GM23338 (cell line): ENCODE results near the gene SEMA4C. TPM values are rescaled to one million over a fixed set of nuclear protein-coding genes. Genes with fewer than 3 reads are reported as not detected.

Experiments used
- ATAC-seq: fragments of 200-7000 bp; cut with Tn5 transposase; 3 replicates; pipeline ENCODE4 v1.9.1; 2020
- DNase-seq: peaks from one replicate; pipeline ENCODE4 v3.0.0-alpha.2; 2015; ENCODE audit warnings: low spot score
- H2AFZ ChIP-seq: fragments of 200-600 bp; sonication (generic); 2 replicates; pipeline ENCODE4 v1.8.0; 2016; ENCODE audit warnings: antibody characterized with exemption, mild to moderate bottlenecking, moderate library complexity
- H3F3A ChIP-seq: fragments of 200-600 bp; sonication (generic); replicated peaks from 2 replicates; pipeline ENCODE4 v1.8.0; 2017; ENCODE audit warnings: antibody characterized with exemption, mixed run types, low read depth
- H3K27ac ChIP-seq: fragments of 200-600 bp; sonication (generic); 2 replicates; pipeline ENCODE4 v1.6.1; 2016; ENCODE audit warnings: low read depth
- H3K27me3 ChIP-seq: fragments of 200-600 bp; sonication (generic); 2 replicates; pipeline ENCODE4 v1.8.0; 2016; ENCODE audit warnings: mild to moderate bottlenecking, mixed run types, moderate library complexity; ENCODE audit not compliant: insufficient read depth
- H3K36me3 ChIP-seq: fragments of 200-600 bp; sonication (generic); 2 replicates; pipeline ENCODE4 v1.8.0; 2016; ENCODE audit warnings: mild to moderate bottlenecking; ENCODE audit not compliant: insufficient read depth
- H3K4me1 ChIP-seq: fragments of 200-600 bp; sonication (generic); 2 replicates; pipeline ENCODE4 v1.8.0; 2016; ENCODE audit warnings: mild to moderate bottlenecking, moderate library complexity; ENCODE audit not compliant: insufficient read depth
- H3K4me2 ChIP-seq: fragments of 200-600 bp; sonication (generic); 2 replicates; pipeline ENCODE4 v1.7.1; 2017; ENCODE audit warnings: mixed run types
- H3K4me3 ChIP-seq: fragments of 200-600 bp; sonication (generic); 2 replicates; pipeline ENCODE4 v1.6.1; 2016; ENCODE audit warnings: mixed run types
- H3K79me2 ChIP-seq: fragments of 200-600 bp; sonication (generic); replicated peaks from 2 replicates; pipeline ENCODE4 v1.8.0; 2017; ENCODE audit warnings: mild to moderate bottlenecking; ENCODE audit not compliant: insufficient read depth
- H3K9me2 ChIP-seq: fragments of 200-600 bp; sonication (generic); 2 replicates; pipeline ENCODE4 v1.8.0; 2017; ENCODE audit not compliant: insufficient read depth
- H4K20me1 ChIP-seq: fragments of 200-600 bp; sonication (generic); replicated peaks from 2 replicates; pipeline ENCODE4 v1.8.0; 2017; ENCODE audit warnings: mild to moderate bottlenecking; ENCODE audit not compliant: insufficient read depth
- H3K27ac Mint-ChIP-seq: 2 replicates; pipeline ENCODE4 v1.8.0; 2020; ENCODE audit warnings: inconsistent platforms, mild to moderate bottlenecking, moderate library complexity, mixed read lengths
- H3K27me3 Mint-ChIP-seq: 3 replicates; pipeline ENCODE4 v1.8.0; 2022; ENCODE audit warnings: low read depth, mild to moderate bottlenecking, moderate library complexity, mixed read lengths, inconsistent platforms; ENCODE audit not compliant: insufficient read depth, poor library complexity
- H3K36me3 Mint-ChIP-seq: 3 replicates; pipeline ENCODE4 v1.8.0; 2021; ENCODE audit warnings: low read depth, mild to moderate bottlenecking, inconsistent platforms, moderate library complexity, mixed read lengths
- H3K4me1 Mint-ChIP-seq: 3 replicates; pipeline ENCODE4 v1.8.0; 2020; ENCODE audit warnings: mild to moderate bottlenecking, inconsistent platforms, mixed read lengths
- H3K4me3 Mint-ChIP-seq: 3 replicates; pipeline ENCODE4 v1.8.0; 2021; ENCODE audit warnings: moderate library complexity, mild to moderate bottlenecking, inconsistent platforms, mixed read lengths
- H3K9me3 Mint-ChIP-seq: 3 replicates; pipeline ENCODE4 v1.8.0; 2020; ENCODE audit warnings: moderate library complexity, mild to moderate bottlenecking, inconsistent platforms, mixed read lengths
- CREB1 ChIP-seq: fragments of 250-450 bp; sonication (Bioruptor Pico); IDR thresholded peaks from 2 replicates; pipeline ENCODE4 v1.5.0; 2020; ENCODE audit warnings: low read depth, mild to moderate bottlenecking, moderate library complexity
- CTCF ChIP-seq, 2 experiments: fragments of 200-600 bp in 1 of 2; sonication (generic) in 1 of 2; conservative IDR thresholded peaks; 2 replicates each; pipeline versions ENCODE4 v1.5.1 to v1.6.1; 2016 to 2017; ENCODE audit warnings: antibody characterized with exemption in 2 of 2, low read depth in 2 of 2, mild to moderate bottlenecking in 2 of 2, moderate library complexity in 1 of 2
- EZH2 ChIP-seq: fragments of 200-600 bp; sonication (generic); IDR thresholded peaks from one replicate; pipeline ENCODE4 v1.8.0; 2017; ENCODE audit warnings: antibody characterized with exemption, mild to moderate bottlenecking, low read depth; ENCODE audit not compliant: unreplicated experiment
- EZH2phosphoT487 ChIP-seq: fragments of 200-600 bp; sonication (generic); IDR thresholded peaks from one replicate; pipeline ENCODE4 v1.8.1; 2018; ENCODE audit warnings: antibody characterized with exemption; ENCODE audit not compliant: unreplicated experiment
- JUNB ChIP-seq: IDR thresholded peaks from one replicate; pipeline ENCODE4 v1.6.1; 2016; ENCODE audit warnings: antibody characterized with exemption; ENCODE audit not compliant: unreplicated experiment
- NANOG ChIP-seq: IDR thresholded peaks from 2 replicates; pipeline ENCODE4 v1.6.1; 2016; ENCODE audit warnings: antibody characterized with exemption, borderline replicate concordance
- POLR2AphosphoS5 ChIP-seq: IDR thresholded peaks from 2 replicates; pipeline ENCODE4 v1.6.1; 2016; ENCODE audit warnings: antibody characterized with exemption, low read depth
- STAT1 ChIP-seq: IDR thresholded peaks from one replicate; pipeline ENCODE4 v1.6.1; 2016; ENCODE audit warnings: antibody characterized with exemption; ENCODE audit not compliant: unreplicated experiment
- ZNF114 ChIP-seq: fragments of 250-450 bp; sonication (Bioruptor Pico); IDR thresholded peaks from 2 replicates; pipeline ENCODE4 v1.5.0; 2020; ENCODE audit warnings: mild to moderate bottlenecking, moderate library complexity
- ZNF331 ChIP-seq: fragments of 250-450 bp; sonication (Bioruptor Pico); IDR thresholded peaks from 2 replicates; pipeline ENCODE4 v1.5.0; 2020; ENCODE audit warnings: low read depth, mild to moderate bottlenecking, moderate library complexity
- polyA plus RNA-seq: library from polyadenylated mRNA; unstranded; fragments of >200 nt; fragmentation: Nextera tagmentation; extraction: Ambion mirVana; gene quantifications from 2 replicates; pipeline ENCODE4 v1.2.1, GENCODE V29; 2016
- total RNA-seq: library from RNA; depleted of rRNA; stranded (reverse); fragments of >200 nt; shearing (Covaris generic); gene quantifications from 2 replicates; pipeline ENCODE4 v1.2.3, GENCODE V29; 2014

Gene SEMA4C
- total and polyA plus RNA-seq, 2 experiments from 2014 or later = 16.8 to 80.7 TPM

GRCh38 chr2:96824079-96824870 is 45.6 kb downstream of the SEMA4C start:
- ATAC-seq (no peak), DNase-seq (no peak)
- no peak overlapping the region for H2AFZ ChIP-seq
- Mint-ChIP-seq H3K27ac (no peak overlapping the region), H3K4me1 (peaks cover 21% of the 10 kb centered on the region), H3K36me3 (peaks cover 65% of the 10 kb centered on the region), H3K9me3 (no peaks in the 10 kb centered on the region), H3K27me3 (peaks cover 3% of the 10 kb centered on the region), H3K4me3 (no peak overlapping the region)
- no peak overlapping the region for H3K27ac ChIP-seq
- H4K20me1 ChIP-seq = peaks cover 33% of the 10 kb centered on the region
- no peak overlapping the region for H3K4me3 ChIP-seq
- peaks cover 1% of the 10 kb centered on the region; the same call in 1 of the 2 replicates for H3K36me3 ChIP-seq
- H3K4me1 ChIP-seq = no peaks in the 10 kb centered on the region; the same call in 1 of the 2 replicates
- H3K4me2 ChIP-seq = no peak overlapping the region
- TF ChIP-seq CREB1 (CRISPR knock-in tag) = no peak
- no peak for TF ChIP-seq STAT1
- no peak for TF ChIP-seq ZNF331 (CRISPR knock-in tag)
- no peaks in the 10 kb centered on the region for H3K27me3 ChIP-seq
- H3F3A ChIP-seq = no peaks in the 10 kb centered on the region
- H3K79me2 ChIP-seq = peaks cover 55% of the 10 kb centered on the region
- H3K9me2 ChIP-seq = no peaks in the 10 kb centered on the region

- Histone ChIP-seq H3K4me3 (no peak overlapping the region), H4K20me1 (peaks cover 41% of the 10 kb centered on the region), H3K79me2 (peaks cover 66% of the 10 kb centered on the region), H3F3A (no peaks in the 10 kb centered on the region), H3K36me3 (no peaks in the 10 kb centered on the region; the same call in 1 of the 2 replicates), H3K4me2 (no peak overlapping the region), H3K27ac (0 out of 2 replicates have a peak overlapping the region, but pooled peaks have one; percentile 39), H3K4me1 (peaks cover 6% of the 10 kb centered on the region), H3K9me2 (no peaks in the 10 kb centered on the region), H2AFZ (no peak overlapping the region), H3K27me3 (no peaks in the 10 kb centered on the region)
- Mint-ChIP-seq H3K4me1 (peaks cover 31% of the 10 kb centered on the region), H3K36me3 (peaks cover 68% of the 10 kb centered on the region), H3K27ac (no peak overlapping the region), H3K4me3 (no peak overlapping the region), H3K27me3 (peaks cover 7% of the 10 kb centered on the region), H3K9me3 (no peaks in the 10 kb centered on the region)
- DNase-seq (no peak), ATAC-seq (no peak)
- TF ChIP-seq ZNF331 (CRISPR knock-in tag) = no peak
- TF ChIP-seq EZH2 = no peak
- TF ChIP-seq NANOG = no peak
- no peak for TF ChIP-seq CTCF (conservative IDR thresholded peaks at IDR 0.05; ENCODE audit: low read depth in 2 of 2)
- no peak for TF ChIP-seq JUNB
- TF ChIP-seq ZNF114 (CRISPR knock-in tag) = no peak
- no peak for TF ChIP-seq POLR2AphosphoS5
- TF ChIP-seq EZH2phosphoT487 = no peak
These were observed 46.7 kb downstream of the SEMA4C start for GRCh38 chr2:96823198-96823597.
